22Rv1 (cell line): ENCODE data around the gene CCDC124.

Experiments
- CTCF ChIP-seq: fragments of 450-650 bp; IDR thresholded peaks from 2 replicates; pipeline ENCODE4 v1.5.1; 2017; ENCODE audit warnings: mild to moderate bottlenecking
- ZFX ChIP-seq: fragments of 450-650 bp; IDR thresholded peaks from 2 replicates; pipeline ENCODE4 v1.6.1; 2017; ENCODE audit warnings: antibody characterized with exemption, borderline replicate concordance

DNA sequence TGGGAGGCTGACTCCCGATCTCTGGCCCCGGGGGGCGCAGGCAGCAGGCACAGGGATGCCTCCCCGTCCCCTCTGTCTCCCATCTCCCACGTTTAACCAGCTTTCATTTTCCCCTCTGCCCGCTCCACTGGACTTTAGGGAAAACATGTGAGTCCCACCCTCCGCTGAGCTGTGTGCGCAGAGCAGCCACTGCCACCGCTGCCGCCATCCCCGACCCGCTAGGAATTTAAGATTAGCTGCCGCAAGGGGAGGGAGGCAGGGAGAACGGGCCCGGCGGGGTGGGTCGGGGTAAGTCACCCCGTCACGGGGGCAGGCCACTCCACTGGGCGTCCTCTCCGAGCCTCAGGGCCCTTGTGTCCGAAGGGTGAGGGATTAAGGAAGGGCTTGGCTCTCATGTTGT, 49.6 kb downstream of the CCDC124 start:
- TF ChIP-seq CTCF (no peak), ZFX (no peak)
